HG03095 (cell line): Measurements from ENCODE around the gene PPP6C.
"Not testable (repeated sequence)": the region's sequence is repeated elsewhere in the genome, so short reads cannot be mapped to it uniquely, and the experiment has no call there.

Experiments
- ATAC-seq: cut with Tn5 transposase; IDR thresholded peaks from one replicate; pipeline ENCODE4 v1.9.1; 2021; ENCODE audit warnings: moderate library complexity; ENCODE audit not compliant: unreplicated experiment

The PPP6C gene

DNA sequence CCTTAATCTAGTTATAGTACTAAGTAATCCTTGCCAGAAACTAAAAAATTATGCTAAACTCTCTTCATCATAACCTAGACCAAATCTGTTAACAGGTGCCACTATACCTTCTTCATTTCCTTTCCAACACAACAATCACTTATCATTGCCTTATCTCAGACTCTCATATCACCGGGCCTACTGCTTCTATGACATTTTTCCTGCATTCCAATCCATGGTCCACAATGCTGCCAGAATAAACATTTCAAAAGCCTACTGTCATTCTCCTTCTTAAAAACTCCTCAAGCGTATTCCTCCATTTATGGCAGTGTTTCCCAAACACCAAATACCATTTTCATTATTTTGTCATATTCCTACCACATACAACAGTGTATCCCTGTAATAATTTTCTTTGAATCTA is 6.5 kb downstream of the PPP6C start:
- ATAC-seq: no peak

DNA sequence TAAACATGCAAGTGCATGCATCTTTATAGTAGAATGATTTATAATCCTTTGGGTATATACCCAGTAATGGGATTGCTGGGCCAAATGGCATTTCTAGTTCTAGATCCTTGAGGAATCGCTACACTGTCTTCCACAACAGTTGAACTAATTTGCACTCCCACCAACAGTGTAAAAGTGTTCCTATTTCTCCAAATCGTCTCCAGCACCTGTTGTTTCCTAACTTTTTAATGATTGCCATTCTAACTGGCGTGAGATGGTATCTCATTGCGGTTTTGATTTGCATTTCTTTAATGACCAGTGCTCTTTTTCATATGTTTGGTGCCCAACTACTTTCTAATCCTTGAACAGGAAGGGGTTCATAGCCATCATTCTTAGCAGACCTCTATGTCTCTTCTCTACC is 7.8 kb downstream of the PPP6C start:
- ATAC-seq: not testable (repeated sequence)

DNA sequence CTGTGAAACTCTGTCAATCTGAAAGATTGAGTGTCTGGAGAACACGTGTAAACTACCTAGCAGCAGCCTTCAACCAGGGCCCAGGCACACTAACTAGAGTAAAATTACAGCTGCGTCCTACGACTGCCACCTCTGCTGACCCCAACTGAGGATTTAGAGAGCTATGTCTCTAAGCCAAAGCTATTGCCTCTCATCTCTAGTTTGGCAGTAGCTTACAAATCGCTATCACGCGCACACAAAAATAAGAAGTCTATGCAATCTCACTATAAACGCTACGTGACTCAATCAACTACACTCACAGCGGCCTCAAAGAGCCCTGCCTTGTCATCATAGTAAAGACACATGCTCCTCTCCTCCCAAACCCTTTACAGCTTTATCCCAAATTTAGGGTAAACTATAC is 8.7 kb downstream of the PPP6C start:
- no peak for ATAC-seq

DNA sequence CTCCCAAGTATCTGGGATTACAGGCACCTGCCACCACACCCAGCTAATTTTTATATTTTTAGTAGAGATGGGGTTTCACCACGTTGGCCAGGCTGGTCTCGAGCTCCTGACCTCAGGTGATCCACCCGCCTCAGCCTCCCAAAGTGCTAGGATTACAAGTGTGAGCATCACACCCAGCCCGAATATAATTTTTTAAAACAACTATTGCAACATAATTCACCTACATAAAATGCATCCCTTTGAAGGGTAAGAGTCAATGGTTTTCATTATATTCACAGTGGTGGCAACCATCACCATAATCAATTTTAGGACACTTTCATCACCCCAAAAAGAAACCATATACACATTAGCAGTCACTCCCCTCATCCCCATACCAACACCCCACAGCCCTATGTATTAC is 9.8 kb downstream of the PPP6C start:
- ATAC-seq: not testable (repeated sequence)

DNA sequence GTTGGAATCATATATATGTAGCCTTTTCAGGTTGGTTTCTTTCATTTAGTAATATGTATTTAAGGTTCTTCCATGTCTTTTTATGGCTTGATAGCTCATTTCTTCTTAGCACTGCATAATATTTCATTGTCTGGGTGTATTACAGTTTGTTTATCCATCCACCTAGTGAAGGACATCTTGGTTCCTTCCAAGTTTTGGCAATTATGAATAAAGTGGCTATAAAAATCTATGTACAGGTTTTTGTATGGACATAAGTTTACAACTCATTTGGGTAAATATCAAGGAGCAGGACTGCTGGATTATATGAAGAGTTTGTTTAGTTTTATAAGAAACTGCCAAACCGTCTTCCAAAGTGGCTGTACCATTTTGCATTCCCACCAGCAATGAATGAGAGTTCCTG is 11.7 kb downstream of the PPP6C start:
- ATAC-seq: no peak

DNA sequence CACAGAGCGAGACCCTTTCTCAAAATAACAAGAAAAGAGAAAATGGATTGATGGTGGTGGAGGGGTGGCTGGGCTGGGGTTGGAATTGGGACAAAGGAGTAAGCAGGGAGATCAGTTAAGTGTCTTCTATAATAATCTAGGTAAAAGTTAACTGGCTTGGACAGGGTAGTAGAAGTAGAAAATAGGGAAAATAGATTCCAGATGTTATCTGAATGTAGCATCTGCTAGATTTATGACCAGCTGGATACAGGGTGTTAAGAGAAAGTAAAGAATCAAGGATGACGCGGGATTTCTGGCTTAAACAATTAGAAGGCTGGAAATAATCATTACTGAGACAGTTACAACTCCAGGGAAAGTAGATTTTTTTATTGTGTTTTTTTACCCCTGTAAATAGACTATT is 13.0 kb downstream of the PPP6C start:
- no peak for ATAC-seq

DNA sequence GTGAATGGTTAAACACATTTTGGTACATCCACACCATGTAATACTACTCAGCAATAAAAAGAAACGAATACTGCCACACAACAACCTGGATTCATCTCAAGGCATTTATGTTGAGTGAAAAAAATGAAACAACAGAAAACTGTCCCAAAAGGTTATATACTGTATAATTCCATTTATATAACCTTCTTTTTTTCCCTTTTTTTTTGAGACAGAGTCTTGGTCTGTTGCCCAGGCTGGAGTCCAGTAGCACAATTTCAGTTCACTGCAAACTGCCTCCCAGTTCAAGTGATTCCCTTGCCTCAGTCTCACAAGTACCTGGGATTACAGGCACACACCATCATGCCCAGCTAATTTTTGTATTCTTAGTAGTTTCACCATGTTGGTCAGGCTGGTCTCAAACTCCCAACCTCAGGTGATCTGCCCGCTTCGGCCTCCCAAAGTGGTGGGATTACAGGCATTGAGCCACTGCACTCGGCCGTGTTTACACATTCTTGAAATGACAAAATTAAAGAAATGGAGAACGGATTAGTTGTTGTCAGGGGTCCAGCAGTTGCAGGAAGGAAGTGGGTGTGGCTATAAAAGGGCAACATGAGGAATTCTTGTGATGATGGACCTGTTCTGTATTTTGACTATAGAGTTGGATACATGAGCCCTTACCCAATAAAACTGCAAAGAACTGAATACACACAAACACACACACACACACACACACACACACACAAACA is 17.4 kb downstream of the PPP6C start:
- ATAC-seq: no peak

DNA sequence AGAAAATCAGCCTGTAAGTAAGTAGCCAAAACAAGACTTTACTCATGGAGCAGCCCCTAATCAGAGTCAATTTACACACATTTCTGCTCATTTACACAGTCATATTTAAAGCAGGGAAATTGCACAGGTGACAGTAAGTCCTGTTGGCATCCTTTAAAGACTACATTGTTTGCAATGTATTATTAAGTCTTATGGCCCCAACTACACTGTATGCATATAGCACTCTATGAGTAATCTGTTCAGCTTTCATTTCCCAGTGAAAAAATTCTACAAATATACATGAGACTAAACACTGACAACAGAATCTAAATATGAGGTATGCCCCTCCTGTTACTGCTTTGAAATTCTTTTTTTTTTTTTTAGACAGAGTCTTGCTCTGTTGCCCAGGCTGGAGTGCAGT is 19.7 kb downstream of the PPP6C start:
- no peak for ATAC-seq

DNA sequence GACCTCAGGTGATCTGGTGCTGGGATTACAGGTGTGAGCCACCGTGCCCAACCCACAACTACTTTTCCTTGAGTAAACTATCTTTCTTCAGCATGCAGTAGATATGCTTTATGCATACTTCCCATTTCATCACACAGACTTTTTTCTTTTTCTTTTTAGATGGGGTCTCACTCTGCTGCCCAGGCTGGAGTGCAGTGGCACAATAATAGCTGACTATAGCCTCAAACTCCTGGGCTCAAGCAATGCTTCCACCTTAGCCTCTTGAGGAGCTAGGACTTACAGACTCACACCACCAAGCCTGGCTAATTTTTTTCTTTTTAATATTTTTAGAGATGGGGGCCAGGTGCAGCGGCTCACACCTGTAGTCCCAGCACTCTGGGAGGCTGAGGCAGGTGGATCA is 22.8 kb downstream of the PPP6C start:
- ATAC-seq: no peak

DNA sequence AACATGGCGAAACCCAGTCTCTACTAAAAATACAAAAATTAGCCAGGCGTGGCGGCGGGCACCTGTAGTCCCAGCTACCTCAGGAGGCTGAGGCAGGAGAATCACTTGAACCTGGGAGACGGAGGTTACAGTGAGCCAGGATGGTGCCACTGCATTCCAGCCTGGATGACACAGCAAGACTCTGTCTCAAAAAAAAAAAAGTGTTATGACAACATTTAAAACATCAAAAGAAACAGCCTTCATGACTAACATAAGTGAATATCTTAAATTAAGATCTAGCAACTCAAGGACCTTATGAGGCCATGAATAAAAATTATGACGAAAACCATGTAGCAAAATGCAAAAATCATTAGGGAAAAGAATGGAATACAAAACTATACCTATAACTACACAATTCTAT is 26.7 kb downstream of the PPP6C start:
- ATAC-seq: not testable (repeated sequence)

DNA sequence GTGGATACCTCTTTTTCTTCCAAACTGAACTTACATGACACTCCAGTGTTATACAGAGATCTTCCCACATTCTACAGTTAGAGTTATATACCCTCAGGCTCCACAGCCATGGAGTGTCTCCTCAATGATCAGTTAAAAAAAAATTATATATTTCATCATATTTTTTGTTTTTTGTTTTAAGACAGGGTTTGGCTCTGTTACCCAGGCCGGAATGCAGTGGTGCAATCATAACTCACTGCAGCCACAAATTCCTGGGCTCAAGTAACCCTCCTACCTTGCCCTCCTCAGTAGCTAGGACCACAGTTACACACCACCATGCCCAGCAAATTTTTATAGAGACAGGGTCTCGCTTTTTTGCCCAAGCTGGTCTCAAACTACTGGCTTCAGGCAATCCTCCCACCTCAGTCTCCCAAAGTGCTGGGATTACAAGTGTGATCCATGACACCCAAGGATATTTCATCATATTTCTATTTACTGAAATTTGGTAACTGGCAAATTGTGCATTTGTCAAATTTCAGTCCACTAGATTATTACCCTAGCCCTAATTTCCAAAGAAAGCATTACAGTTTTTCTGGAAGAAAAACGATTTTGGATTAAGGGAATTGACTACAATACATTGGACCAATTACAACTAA is 28.2 kb downstream of the PPP6C start:
- no peak for ATAC-seq

DNA sequence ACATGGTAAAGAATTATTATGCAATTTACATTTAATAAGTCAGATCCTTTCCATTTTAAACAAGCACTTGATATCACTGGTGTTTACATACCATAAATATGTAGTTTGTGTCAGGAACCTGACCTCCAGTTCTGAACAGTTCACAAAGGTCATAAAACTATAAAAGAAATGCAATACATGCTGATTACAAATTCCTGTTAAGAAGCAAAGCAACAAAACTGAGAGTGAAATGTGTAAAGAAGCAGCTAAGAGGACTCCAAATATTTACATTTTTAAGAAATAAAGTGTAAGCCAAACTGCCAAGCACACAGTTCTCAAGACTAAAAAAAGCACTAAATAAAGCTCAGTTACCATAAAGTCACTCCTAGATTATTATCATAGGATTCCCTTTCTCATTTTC is 28.9 kb downstream of the PPP6C start:
- no peak for ATAC-seq

DNA sequence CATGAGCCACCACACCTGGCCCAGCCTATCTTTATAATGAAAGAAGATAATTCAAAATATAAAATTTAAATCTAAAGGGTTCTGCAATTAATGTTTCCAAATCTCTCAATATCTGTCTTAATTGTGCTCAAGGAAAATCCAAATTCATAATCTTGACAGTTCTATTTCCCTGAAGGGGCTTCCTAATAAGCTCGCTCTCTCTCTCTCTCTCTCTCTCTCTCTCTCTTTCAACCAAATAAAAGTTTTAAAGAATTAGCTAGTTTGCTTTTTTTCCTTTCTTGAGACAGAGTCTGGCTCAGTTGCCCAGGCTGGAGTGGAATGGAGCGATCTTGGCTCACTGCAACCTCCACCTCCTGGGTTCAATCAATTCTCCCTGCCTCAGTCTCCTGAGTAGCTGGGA is 33.1 kb downstream of the PPP6C start:
- ATAC-seq: no peak

DNA sequence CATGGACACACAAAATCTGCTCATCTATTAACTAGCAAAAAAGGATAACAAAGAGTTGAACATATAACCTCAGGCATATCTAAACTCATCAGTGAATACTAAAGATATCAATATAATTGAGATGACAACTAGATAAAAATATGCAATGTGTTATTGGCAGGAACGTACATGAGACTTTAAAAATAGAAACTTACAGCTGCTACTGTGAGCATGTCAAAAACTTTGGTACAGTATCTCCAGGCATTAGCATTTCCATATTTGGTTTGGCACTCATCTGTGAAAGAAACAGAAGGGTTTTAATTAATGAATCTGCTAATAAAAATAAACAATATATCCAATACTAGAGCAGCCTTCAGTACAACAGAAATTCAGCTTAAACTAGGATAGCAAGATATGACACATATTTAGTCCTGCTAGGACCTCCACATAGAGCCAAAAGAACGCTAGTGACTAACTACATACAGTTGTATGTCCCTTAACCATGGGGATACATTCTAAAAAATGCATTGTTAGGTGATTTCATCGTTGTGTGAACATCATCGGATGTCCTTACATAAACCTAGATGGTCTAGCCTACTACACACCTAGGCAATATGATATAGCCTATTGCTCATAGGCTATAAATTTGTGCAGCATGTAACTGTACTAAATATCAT is 35.8 kb downstream of the PPP6C start:
- ATAC-seq: no peak

DNA sequence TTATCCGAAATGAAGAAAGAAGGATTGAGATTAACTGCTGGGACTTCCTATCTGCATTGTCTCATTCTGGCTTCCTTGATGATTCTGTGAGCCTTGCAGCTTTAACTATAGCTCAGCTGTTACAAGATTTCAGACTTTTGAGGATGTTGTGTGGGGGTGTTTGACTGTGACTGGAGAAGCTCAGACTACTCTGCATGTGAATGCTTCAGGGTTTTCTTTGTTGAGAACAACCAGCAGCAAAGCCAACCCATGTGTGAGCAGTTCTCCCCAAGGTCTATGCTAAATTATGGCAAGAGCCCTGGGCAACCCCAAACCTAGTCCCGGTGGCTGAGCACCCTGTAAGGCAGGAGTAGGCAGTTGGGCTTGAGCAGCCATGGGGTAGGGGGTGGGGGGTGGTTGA is 37.9 kb downstream of the PPP6C start:
- no peak for ATAC-seq

DNA sequence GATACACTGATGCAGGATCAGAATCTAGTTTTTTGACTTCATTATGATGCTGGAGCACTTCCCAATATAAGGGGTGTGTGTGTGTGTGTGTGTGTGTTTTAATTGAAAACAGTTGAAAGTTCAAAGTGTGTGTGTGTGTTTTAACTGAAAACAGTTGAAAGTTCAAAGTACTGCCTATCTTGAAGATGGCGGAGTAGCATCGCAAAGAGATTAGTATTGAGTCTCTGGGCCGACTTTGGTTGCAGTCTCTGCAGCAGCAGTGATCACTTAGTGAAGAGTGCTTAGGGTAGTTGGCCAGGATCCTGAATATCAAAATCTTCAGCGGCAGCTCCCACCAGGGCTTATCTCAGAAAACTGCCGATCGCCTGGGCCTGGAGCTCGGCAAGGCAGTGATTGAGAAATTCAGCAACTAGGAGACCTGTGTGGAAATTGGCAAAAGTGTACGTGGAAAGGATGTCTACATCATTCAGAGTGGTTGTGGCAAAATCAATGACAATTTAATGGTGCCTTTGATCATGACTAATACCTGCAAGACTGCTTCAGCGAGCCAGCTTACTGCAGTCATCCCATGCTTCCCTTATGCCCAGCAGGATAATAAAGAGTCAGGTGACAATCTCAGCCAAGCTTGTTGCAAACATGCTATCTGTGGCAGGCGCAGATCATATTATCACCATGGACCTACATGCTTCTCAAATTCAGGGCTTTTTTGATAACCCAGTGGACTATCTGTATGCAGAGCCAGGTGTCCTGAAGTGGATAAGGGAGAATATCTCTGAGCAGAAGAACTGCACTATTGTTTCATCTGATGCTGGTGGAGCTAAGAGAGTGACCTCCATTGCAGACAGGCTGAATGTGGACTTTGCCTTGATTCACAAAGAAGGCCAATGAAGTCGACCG is 39.0 kb downstream of the PPP6C start:
- ATAC-seq: no peak

DNA sequence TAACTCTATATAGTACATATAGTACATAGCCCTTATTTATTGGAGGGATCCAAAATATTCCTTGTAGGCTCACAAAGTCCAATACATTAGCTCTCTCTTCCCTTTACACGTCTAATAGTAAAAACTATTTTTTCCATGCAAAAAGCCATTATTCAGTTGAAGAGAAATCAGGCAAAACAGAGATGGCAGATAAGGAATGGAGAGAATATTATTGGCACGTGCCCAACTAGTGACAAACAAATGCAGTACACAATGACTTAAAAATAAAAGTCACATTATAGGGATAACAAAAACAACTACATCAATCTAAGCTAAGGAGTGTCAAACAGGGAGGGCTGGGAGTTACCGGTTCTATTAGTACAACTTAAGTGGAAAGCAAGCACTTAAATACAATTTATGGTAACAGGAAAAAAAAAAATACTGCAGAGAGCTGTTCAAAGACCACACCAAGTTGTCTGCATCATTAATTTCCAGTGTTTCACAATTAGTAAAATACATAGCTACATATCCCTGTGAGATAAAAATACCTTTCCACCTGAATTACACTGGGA is 42.1 kb downstream of the PPP6C start:
- ATAC-seq: no peak

DNA sequence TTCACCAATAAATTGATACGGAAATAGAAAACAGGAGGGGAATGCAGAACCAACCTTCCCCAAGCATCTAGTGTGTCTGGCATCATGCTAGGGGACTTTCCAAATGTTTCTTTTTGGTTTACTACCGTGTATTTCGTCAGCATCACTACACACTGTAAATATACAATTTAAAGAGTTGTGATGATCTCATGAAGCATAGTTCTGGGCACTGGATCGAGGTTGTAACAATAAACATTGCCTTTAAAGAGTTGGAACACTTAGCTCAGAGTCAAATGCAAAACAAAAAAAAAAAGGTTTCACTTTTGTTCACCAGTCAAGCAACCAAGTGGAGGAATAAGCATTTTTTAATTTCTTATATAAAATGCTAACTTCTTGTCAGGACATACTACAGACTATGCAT is 43.4 kb downstream of the PPP6C start:
- ATAC-seq: no peak

DNA sequence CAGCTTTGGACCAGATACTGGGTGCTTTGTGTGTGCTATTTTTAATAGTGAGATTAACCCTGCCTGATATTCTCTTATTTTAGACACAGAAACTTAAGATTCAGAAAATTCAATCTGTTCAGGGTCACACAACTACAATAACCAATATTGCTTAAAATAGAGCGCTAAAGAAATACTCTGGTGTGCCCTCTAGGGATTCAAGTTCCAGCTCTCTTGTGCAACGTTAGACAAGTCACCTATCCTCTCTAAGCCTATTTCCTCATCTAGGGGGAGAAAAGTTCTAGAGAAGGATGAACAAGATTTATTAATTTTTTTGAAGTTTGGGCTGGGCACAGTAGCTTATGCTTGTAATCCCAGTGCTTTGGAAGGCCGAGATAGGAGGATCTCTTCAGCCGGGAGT is 44.2 kb downstream of the PPP6C start:
- ATAC-seq: no peak

DNA sequence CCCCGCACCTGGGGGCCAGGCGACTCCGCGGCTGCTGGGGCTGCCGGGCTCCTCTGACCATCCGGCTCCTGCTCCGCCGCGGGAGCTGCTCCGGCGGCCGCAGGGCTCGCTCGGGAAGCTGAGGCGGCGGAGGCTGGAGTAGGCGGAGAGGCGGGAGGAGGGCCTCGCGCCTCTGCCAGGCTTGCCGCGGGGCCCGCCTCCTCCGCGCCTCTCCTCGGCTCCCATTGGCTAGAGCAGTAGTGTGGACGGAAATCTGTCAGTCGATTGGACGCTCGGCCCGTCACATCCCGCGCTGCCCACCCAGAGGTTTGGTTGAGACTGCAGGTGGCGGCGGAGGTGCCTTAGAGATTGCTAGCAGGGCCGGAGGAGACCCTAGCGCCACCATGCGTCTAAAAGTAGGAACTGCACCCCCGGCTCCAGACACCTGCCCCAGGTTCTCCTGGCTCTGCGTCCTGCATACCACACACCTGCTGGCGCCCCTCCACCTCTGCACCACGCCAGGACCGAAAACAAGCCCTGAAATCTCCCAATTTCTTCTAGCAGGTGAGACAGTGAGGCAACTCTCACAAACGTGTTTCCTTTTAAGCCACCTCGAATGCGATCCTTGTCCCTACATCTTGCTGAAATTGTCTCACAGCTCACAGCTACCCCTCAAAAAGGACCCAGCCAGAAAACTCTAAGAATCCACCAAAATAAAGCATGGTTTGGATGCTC is 46.1 kb downstream of the PPP6C start, which contains the start of gene SCAI:
TSS of gene SCAI (minus strand) at position 152 of the 714 bp plus-strand sequence. CDS start at position 61, 91 bp downstream.
- ATAC-seq: peak; percentile 96
